Spleen (tissue), 11 donors: Measurements from ENCODE around the gene FAM83C. TPM values are rescaled to one million over a fixed set of nuclear protein-coding genes. Genes with fewer than 3 reads are reported as not detected.

Source experiments
- DNase-seq: peaks from one replicate; pipeline ENCODE4 v3.0.0-alpha.2; 2020
- H3K27ac ChIP-seq, 8 donors: fragments of 200-600 bp; sonication (generic) in 7 of 8; 1 replicate in 4 of 8; 2 replicates in 4 of 8; pipeline versions ENCODE4 v1.5.0 to v1.8.0; 2016 to 2021; ENCODE audit warnings: inconsistent platforms in 4 of 8, mild to moderate bottlenecking in 4 of 8, moderate library complexity in 1 of 8
- H3K27me3 ChIP-seq, 7 donors: fragments of 200-600 bp; sonication (generic) in 6 of 7; replicated peaks in 1 of 7; 1 replicate in 4 of 7; 2 replicates in 3 of 7; pipeline versions ENCODE4 v1.5.0 to v1.8.0; 2016 to 2021; ENCODE audit warnings: inconsistent platforms in 3 of 7, mild to moderate bottlenecking in 1 of 7
- H3K36me3 ChIP-seq, 6 donors: fragments of 200-600 bp; sonication (generic) in 5 of 6; 1 replicate in 4 of 6; 2 replicates in 2 of 6; pipeline versions ENCODE4 v1.5.0 to v1.8.0; 2016 to 2021; ENCODE audit warnings: inconsistent platforms in 2 of 6
- H3K4me1 ChIP-seq, 6 donors: fragments of 200-600 bp; sonication (generic) in 5 of 6; 1 replicate in 3 of 6; 2 replicates in 3 of 6; pipeline versions ENCODE4 v1.5.0 to v1.8.0; 2016 to 2021; ENCODE audit warnings: inconsistent platforms in 3 of 6
- H3K4me3 ChIP-seq, 8 donors: fragments of 200-600 bp; sonication (generic) in 7 of 8; 1 replicate in 4 of 8; 2 replicates in 4 of 8; pipeline versions ENCODE4 v1.5.0 to v1.8.0; 2016 to 2021; ENCODE audit warnings: inconsistent platforms in 4 of 8, mild to moderate bottlenecking in 4 of 8, moderate library complexity in 2 of 8
- H3K9me3 ChIP-seq, 8 donors: fragments of 200-600 bp; sonication (generic) in 7 of 8; 1 replicate in 4 of 8; 2 replicates in 4 of 8; pipeline versions ENCODE4 v1.5.0 to v1.8.0; 2016 to 2021; ENCODE audit warnings: inconsistent platforms in 4 of 8
- CTCF ChIP-seq, 11 experiments: fragments of 200-600 bp in 7 of 11; fragments of 450-650 bp in 4 of 11; sonication (generic) in 4 of 11; IDR thresholded peaks in 8 of 11; conservative IDR thresholded peaks in 3 of 11; 1 replicate in 7 of 11; 2 replicates in 4 of 11; pipeline versions ENCODE4 v1.4.0 to v1.8.0; 2016 to 2021; ENCODE audit warnings: antibody characterized with exemption in 11 of 11, inconsistent platforms in 4 of 11, mild to moderate bottlenecking in 1 of 11
- POLR2A ChIP-seq, 3 donors: fragments of 450-650 bp; IDR thresholded peaks; one replicate each; pipeline ENCODE4 v1.5.1; 2017; ENCODE audit warnings: antibody characterized with exemption in 3 of 3, mild to moderate bottlenecking in 1 of 3
- POLR2AphosphoS5 ChIP-seq, 3 donors: sonication (generic); formaldehyde crosslinking; IDR thresholded peaks; one replicate each; pipeline ENCODE4 v1.5.1; 2017; ENCODE audit warnings: antibody characterized with exemption in 3 of 3
- WGBS, 5 donors: extraction: QIAGEN DNeasy Blood & Tissue Kit in 3 of 5; methylation state at CpG; one replicate each; pipeline versions ENCODE4 v1.1.5 to v1.1.7; 2013 to 2018; 5-methylcytosine and 5-hydroxymethylcytosine counted together
- intact Hi-C: fragments of 100-400 bp; cut with DNase I; formaldehyde crosslinking; loops from one replicate; pipeline ENCODE4 v1.15.0; 2023; ENCODE audit warnings: low total_unique reads
- polyA plus RNA-seq, 3 donors: library from polyadenylated mRNA; stranded (reverse); fragments of 200-250 nt; gene quantifications; one replicate each; pipeline ENCODE4 v1.2.1, GENCODE V29; 2013
- total RNA-seq, 7 donors: library from RNA; depleted of rRNA in 3 of 7; stranded (reverse); fragments of >200 nt in 3 of 7; fragmentation: NEBNext Ultra II Directional in 4 of 7; extraction: Animal tissue kit (Norgen Biotek cat#: 25700) in 4 of 7; gene quantifications; one replicate each; pipeline versions ENCODE4 v1.1.0 to v1.2.1, GENCODE V29; 2016 to 2021
- donor health status: healthy with polysubstance abuse.
- donor health status: DM: no; HTN: no; CAD: no; lungs with moderate emphysema.
- donor health status: DM: no; HTN: no; CAD: no.
- donor health status: Bipolar disorder and iron deficiency.
- donor health status: healthy.
- donor health status: DM: no; HTN: no; CAD: no.
- donor health status: DM: yes; HTN: yes; CAD: no.

FAM83C gene
- total and polyA plus RNA-seq, 10 donors: not detected

DNA sequence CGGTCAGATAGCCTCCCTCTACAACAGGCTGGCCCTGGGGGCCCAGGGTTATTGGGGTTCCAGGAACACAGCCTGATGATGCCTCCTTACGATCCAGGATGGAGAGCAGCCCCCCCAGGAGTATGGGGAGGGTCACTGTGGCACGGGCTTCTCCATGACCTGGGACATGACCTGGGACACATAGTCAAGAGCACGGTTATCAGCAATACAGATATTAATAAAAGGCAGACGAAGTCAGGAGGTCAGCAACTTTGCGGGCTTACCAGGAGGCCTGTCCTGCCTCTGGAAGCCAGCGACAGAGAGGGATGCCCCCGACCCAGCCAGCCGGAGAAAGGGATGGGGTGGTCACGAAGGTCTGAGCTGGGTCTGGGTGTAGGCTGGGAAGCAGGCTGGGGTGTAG is 15.1 kb downstream of the FAM83C start:
- H3K27ac ChIP-seq: peak overlapping the region; percentile 91 to 100 (median 99)
- DNase-seq: peak; percentile 82
- 11 to 19% (median 13%) methylated on average over 4 to 10 of the region's 10 CpGs for WGBS, 5 donors
- peak overlapping the region; percentile 54 to 89 (median 66) for H3K4me3 ChIP-seq
- peaks cover 0 to 85% (median 38%) of the 10 kb centered on the region in 6 donors for H3K36me3 ChIP-seq
- H3K27me3 ChIP-seq: no peaks in the 10 kb centered on the region
- H3K4me1 ChIP-seq: peaks cover 15 to 64% (median 30%) of the 10 kb centered on the region in 6 donors
- H3K9me3 ChIP-seq: no peaks in the 10 kb centered on the region
- intact Hi-C loops: no loop called here
- no peak for TF ChIP-seq CTCF (IDR thresholded peaks at IDR 0.05 in 8 of 11, conservative IDR thresholded peaks at IDR 0.05 in 3 of 11)
- no peak for TF ChIP-seq POLR2A (IDR thresholded peaks at IDR 0.05)
- TF ChIP-seq POLR2AphosphoS5 (IDR thresholded peaks at IDR 0.05): no peak

GRCh38 chr20:35276408-35276807 is 15.8 kb downstream of the FAM83C start:
- WGBS, 5 donors: 89 to 98% (median 91%) methylated on average over 6 of the region's 6 CpGs
- H3K4me3 ChIP-seq: peak overlapping the region in 4 of 8 donors; percentile 60 to 89 (median 69)
- no peaks in the 10 kb centered on the region for H3K9me3 ChIP-seq
- peaks cover 15 to 56% (median 28%) of the 10 kb centered on the region in 6 donors for H3K4me1 ChIP-seq
- H3K27me3 ChIP-seq: no peaks in the 10 kb centered on the region
- TF ChIP-seq CTCF (IDR thresholded peaks at IDR 0.05 in 8 of 11, conservative IDR thresholded peaks at IDR 0.05 in 3 of 11) (no peak), POLR2A (IDR thresholded peaks at IDR 0.05) (no peak), POLR2AphosphoS5 (IDR thresholded peaks at IDR 0.05) (no peak)
- H3K36me3 ChIP-seq: peaks cover 0 to 85% (median 40%) of the 10 kb centered on the region in 6 donors
- peak overlapping the region; percentile 91 to 100 (median 99) for H3K27ac ChIP-seq
- DNase-seq: no peak
- intact Hi-C loops: no loop called here

GRCh38 chr20:35275741-35276251 is 16.4 kb downstream of the FAM83C start:
- Histone ChIP-seq H3K4me3 (no peak overlapping the region), H3K4me1 (peaks cover 15 to 54% (median 28%) of the 10 kb centered on the region in 6 donors), H3K27me3 (no peaks in the 10 kb centered on the region), H3K9me3 (no peaks in the 10 kb centered on the region), H3K36me3 (peaks cover 0 to 85% (median 44%) of the 10 kb centered on the region in 6 donors), H3K27ac (peak overlapping the region in 3 of 8 donors; percentile 99 to 100 (median 99))
- intact Hi-C loops: no loop called here
- no peak for TF ChIP-seq CTCF (IDR thresholded peaks at IDR 0.05 in 8 of 11, conservative IDR thresholded peaks at IDR 0.05 in 3 of 11)
- TF ChIP-seq POLR2AphosphoS5 (IDR thresholded peaks at IDR 0.05): peak in 1 of 3 donors; percentile 49
- no peak for TF ChIP-seq POLR2A (IDR thresholded peaks at IDR 0.05)
- DNase-seq: no peak
- WGBS, 5 donors: 87 to 93% (median 91%) methylated on average over 11 to 12 of the region's 12 CpGs

DNA sequence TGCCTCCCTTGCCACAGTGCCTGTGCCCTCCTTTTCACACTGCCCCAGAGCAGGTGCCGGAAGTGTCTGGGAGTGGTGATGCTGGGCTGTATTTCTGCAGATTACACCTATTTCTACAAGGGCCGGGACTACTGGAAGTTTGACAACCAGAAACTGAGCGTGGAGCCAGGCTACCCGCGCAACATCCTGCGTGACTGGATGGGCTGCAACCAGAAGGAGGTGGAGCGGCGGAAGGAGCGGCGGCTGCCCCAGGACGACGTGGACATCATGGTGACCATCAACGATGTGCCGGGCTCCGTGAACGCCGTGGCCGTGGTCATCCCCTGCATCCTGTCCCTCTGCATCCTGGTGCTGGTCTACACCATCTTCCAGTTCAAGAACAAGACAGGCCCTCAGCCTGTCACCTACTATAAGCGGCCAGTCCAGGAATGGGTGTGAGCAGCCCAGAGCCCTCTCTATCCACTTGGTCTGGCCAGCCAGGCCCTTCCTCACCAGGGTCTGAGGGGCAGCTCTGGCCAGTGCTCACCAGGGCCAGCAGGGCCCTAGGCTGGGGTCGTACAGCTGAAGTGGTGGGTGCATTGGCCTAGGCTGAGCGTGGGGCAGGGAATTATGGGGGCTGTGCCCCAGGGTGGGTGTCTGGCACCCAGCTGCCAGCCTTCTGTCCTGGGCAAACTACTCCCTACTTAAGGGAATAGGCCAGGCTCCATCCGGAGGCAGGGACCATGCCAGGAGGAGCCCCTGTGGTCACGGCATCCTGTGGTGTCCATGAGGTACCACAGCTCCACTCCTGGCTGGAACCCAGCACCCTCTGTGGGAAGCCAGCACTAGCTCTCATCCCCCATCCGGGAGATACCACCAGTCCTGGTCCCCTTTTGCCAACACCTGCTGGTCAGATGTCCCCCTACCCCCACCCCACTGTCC is 17.8 kb downstream of the FAM83C start:
- intact Hi-C loops: no loop called here

More for the DNA sequence above, 17.8 kb downstream of the FAM83C start:
- no peak for DNase-seq
- Histone ChIP-seq H3K27me3 (no peaks in the 10 kb centered on the region), H3K4me1 (peaks cover 15 to 46% (median 28%) of the 10 kb centered on the region in 6 donors), H3K9me3 (no peaks in the 10 kb centered on the region), H3K36me3 (peaks cover 0 to 85% (median 35%) of the 10 kb centered on the region in 6 donors), H3K4me3 (no peak overlapping the region), H3K27ac (no peak overlapping the region)
- TF ChIP-seq POLR2AphosphoS5 (IDR thresholded peaks at IDR 0.05) (peak in 2 of 3 donors; percentile 11 to 53), CTCF (IDR thresholded peaks at IDR 0.05 in 8 of 11, conservative IDR thresholded peaks at IDR 0.05 in 3 of 11) (no peak)
- 89 to 95% (median 94%) methylated on average over 23 to 24 of the region's 24 CpGs for WGBS, 5 donors
